Endothelial cell of umbilical vein (primary cell): Measurements from ENCODE around the gene NF1. TPM values are rescaled to one million over a fixed set of nuclear protein-coding genes. Genes with fewer than 3 reads are reported as not detected.

ENCODE experiments used
- BruUV-seq: library from RNA; stranded (reverse); fragments of 400-500 nt; replicated peaks from 2 replicates; lab custom pipeline; 2021; lab: Mats Ljungman, UMichigan
- CTCF ChIA-PET: fragments of 300-600, 350-600 bp; sonication (Branson Sonifier 250); formaldehyde crosslinking; loops from one replicate; lab custom pipeline; 2021; ENCODE audit warnings: antibody characterized with exemption, inconsistent platforms; lab: Charles Lee
- POLR2A ChIA-PET: fragments of 300-600, 350-600 bp; sonication (Branson Sonifier 250); formaldehyde crosslinking; loops from one replicate; lab custom pipeline; 2021; ENCODE audit warnings: antibody characterized with exemption, inconsistent platforms; lab: Charles Lee
- DNase-seq: peaks from one replicate; pipeline ENCODE4 v3.0.0-alpha.2; 2011; ENCODE audit warnings: low read depth, low spot score
- FAIRE-seq: peaks from 2 replicates; lab custom pipeline; 2011; peaks lifted over from hg19 to GRCh38; lab: Jason Lieb, UNC
- H2AFZ ChIP-seq: 2 replicates; pipeline ENCODE4 v1.6.0; 2012; ENCODE audit warnings: low read depth, low read length, control low read depth, inconsistent platforms
- H3K27ac ChIP-seq: 2 replicates; pipeline ENCODE4 v1.5.1; 2011; ENCODE audit warnings: low read depth, mild to moderate bottlenecking, control low read depth, low read length, moderate library complexity; ENCODE audit not compliant: insufficient read depth
- H3K27me3 ChIP-seq, 2 experiments: 2 replicates each; pipeline versions ENCODE4 v1.6.0 to v1.6.1; 2011; ENCODE audit warnings: low read length in 2 of 2, mixed read lengths in 1 of 2; ENCODE audit not compliant: control insufficient read depth in 2 of 2, insufficient read depth in 2 of 2
- H3K36me3 ChIP-seq, 2 experiments: 2 replicates in 1 of 2; 3 replicates in 1 of 2; pipeline ENCODE4 v1.5.1; 2011; ENCODE audit warnings: low read length in 2 of 2, mild to moderate bottlenecking in 1 of 2, moderate library complexity in 1 of 2; ENCODE audit not compliant: control insufficient read depth in 2 of 2, insufficient read depth in 2 of 2; ENCODE audit errors: extremely low read depth in 1 of 2
- H3K4me1 ChIP-seq: 3 replicates; pipeline ENCODE4 v1.5.1; 2011; ENCODE audit warnings: mild to moderate bottlenecking, low read length; ENCODE audit not compliant: control insufficient read depth, insufficient read depth; ENCODE audit errors: extremely low read depth
- H3K4me2 ChIP-seq: 2 replicates; pipeline ENCODE4 v1.6.1; 2011; ENCODE audit warnings: low read length, control low read depth, mixed read lengths; ENCODE audit not compliant: insufficient read depth
- H3K4me3 ChIP-seq, 3 experiments: fragments of 200-600 bp in 1 of 3; sonication (generic), shearing (Covaris generic) in 1 of 3; replicated peaks in 1 of 3; 2 replicates each; pipeline ENCODE4 v1.5.1; 2011 to 2016; ENCODE audit warnings: control low read depth in 3 of 3, low read length in 3 of 3, mild to moderate bottlenecking in 2 of 3, inconsistent platforms in 1 of 3, low read depth in 1 of 3, moderate library complexity in 1 of 3; ENCODE audit not compliant: insufficient read depth in 1 of 3
- H3K79me2 ChIP-seq: 2 replicates; pipeline ENCODE4 v1.6.0; 2012; ENCODE audit warnings: low read length, inconsistent platforms; ENCODE audit not compliant: control insufficient read depth, insufficient read depth
- H3K9ac ChIP-seq: replicated peaks from 2 replicates; pipeline ENCODE3; 2011; ENCODE audit warnings: low read length, control low read depth; ENCODE audit not compliant: insufficient read depth; ENCODE audit errors: extremely low read depth
- H3K9me1 ChIP-seq: replicated peaks from 3 replicates; pipeline ENCODE4 v1.6.0; 2011; ENCODE audit warnings: mild to moderate bottlenecking, low read length; ENCODE audit not compliant: control insufficient read depth, insufficient read depth; ENCODE audit errors: extremely low read depth
- H3K9me3 ChIP-seq: replicated peaks from 2 replicates; pipeline ENCODE4 v1.5.1; 2012; ENCODE audit warnings: low read length, inconsistent platforms; ENCODE audit not compliant: control insufficient read depth, insufficient read depth
- H4K20me1 ChIP-seq: replicated peaks from 2 replicates; pipeline ENCODE3; 2011; ENCODE audit warnings: mild to moderate bottlenecking, low read length; ENCODE audit not compliant: control insufficient read depth, insufficient read depth; ENCODE audit errors: extremely low read depth
- EZH2 ChIP-seq: IDR thresholded peaks from 2 replicates; pipeline ENCODE4 v1.6.1; 2012; ENCODE audit warnings: borderline replicate concordance, low read depth, mild to moderate bottlenecking, moderate library complexity, low read length, inconsistent platforms; ENCODE audit not compliant: severe bottlenecking
- FOS ChIP-seq: IDR thresholded peaks from 2 replicates; pipeline ENCODE4 v1.6.1; 2011; ENCODE audit warnings: mild to moderate bottlenecking, low read length, moderate library complexity, borderline replicate concordance; ENCODE audit not compliant: insufficient read depth
- GATA2 ChIP-seq: IDR thresholded peaks from 2 replicates; pipeline ENCODE4 v1.7.0; 2011; ENCODE audit warnings: low read depth, mild to moderate bottlenecking, moderate library complexity, mixed read lengths, low read length; ENCODE audit not compliant: insufficient read length, insufficient read depth
- JUN ChIP-seq: IDR thresholded peaks from 2 replicates; pipeline ENCODE4 v1.6.1; 2011; ENCODE audit warnings: borderline replicate concordance, low read depth; ENCODE audit not compliant: insufficient read length, insufficient read depth
- MYC ChIP-seq: IDR thresholded peaks from one replicate; pipeline ENCODE4 v1.6.1; 2011; ENCODE audit warnings: mild to moderate bottlenecking, low read depth, low read length
- POLR2A ChIP-seq: IDR thresholded peaks from 2 replicates; pipeline ENCODE4 v1.6.1; 2012; ENCODE audit warnings: low read depth, mild to moderate bottlenecking, control low read depth, low read length
- POLR2AphosphoS5 ChIP-seq: IDR thresholded peaks from 2 replicates; pipeline ENCODE4 v1.6.1; 2012; ENCODE audit warnings: low read depth, mild to moderate bottlenecking, control low read depth, low read length, moderate library complexity; ENCODE audit not compliant: insufficient read depth
- dilution Hi-C: fragments of 300-500 bp; cut with MboI; formaldehyde crosslinking; loops from one replicate; pipeline ENCODE4 v1.15.0; 2019; ENCODE audit warnings: low sequenced_read_pairs; ENCODE audit not compliant: extremely low pct_ligation_motif_present
- intact Hi-C: fragments of 100-400 bp; cut with micrococcal nuclease; formaldehyde crosslinking; loops from one replicate; pipeline ENCODE4 v1.10.0; 2022
- polyA plus RNA-seq, 4 experiments: library from polyadenylated mRNA; depleted of rRNA in 3 of 4; stranded (reverse) in 3 of 4; unstranded in 1 of 4; fragments of >200 nt; gene quantifications; 2 replicates each; pipeline versions ENCODE4 v1.2.1 to v1.2.3, GENCODE V29; 2011 to 2012; ENCODE audit warnings: missing spikeins in 1 of 4
- total RNA-seq: library from RNA; stranded (reverse); gene quantifications from 2 replicates; pipeline ENCODE4 v1.2.3, GENCODE V29; 2021
- TF ChIP-seq, protein P1 (sequence below), 2 donors: IDR thresholded peaks; 1 replicate in 1 of 2; 2 replicates in 1 of 2; pipeline ENCODE4 v1.5.1; 2011; ENCODE audit warnings: low read length in 2 of 2, mild to moderate bottlenecking in 2 of 2, moderate library complexity in 2 of 2, control low read depth in 1 of 2, inconsistent platforms in 1 of 2, low read depth in 1 of 2; ENCODE audit not compliant: insufficient read depth in 1 of 2; ENCODE audit errors: extremely low read depth in 1 of 2
- TF ChIP-seq, protein P2 (sequence below): IDR thresholded peaks from 2 replicates; pipeline ENCODE4 v1.6.1; 2011; ENCODE audit not compliant: insufficient read depth, insufficient read length

NF1 gene
- total and polyA plus RNA-seq, 2 donors (not counting 3 experiments of a cell fraction or from before 2014, with no cell fraction given) = 13.7 to 42.4 TPM

DNA sequence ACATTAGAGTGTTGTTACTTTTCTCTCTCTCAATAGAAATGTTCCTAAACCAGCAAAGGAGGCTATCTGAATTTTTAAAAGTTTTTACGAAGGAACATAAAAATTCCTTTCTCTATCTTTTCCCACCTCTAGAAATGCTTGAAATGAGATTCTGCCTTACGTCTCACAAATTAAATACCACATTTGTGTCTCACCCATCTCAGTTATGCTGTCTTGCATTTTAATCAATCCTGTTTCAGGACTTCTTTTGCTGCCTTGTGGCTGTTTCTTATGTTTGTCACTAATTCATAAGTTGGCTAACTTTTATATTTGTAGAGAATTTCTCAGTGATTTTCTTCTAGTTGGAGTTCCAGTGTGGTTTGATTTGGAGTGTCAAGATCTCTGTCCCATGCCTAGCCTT lies 198.8 kb downstream of the NF1 start:
- CTCF ChIA-PET = no interaction called here
- no peaks in the 10 kb centered on the region for H4K20me1 ChIP-seq
- no peaks in the 10 kb centered on the region for H3K9me1 ChIP-seq
- no peak for DNase-seq
- no peaks in the 10 kb centered on the region for H3K4me1 ChIP-seq
- no peak for FAIRE-seq
- no peak overlapping the region for H2AFZ ChIP-seq
- H3K79me2 ChIP-seq = no peaks in the 10 kb centered on the region
- no peaks in the 10 kb centered on the region for H3K9me3 ChIP-seq
- no peaks in the 10 kb centered on the region for H3K36me3 ChIP-seq
- H3K4me2 ChIP-seq = no peak overlapping the region
- TF ChIP-seq MYC (no peak), POLR2AphosphoS5 (no peak), POLR2A (no peak), JUN (no peak), EZH2 (no peak), FOS (no peak), GATA2 (no peak)
- TF ChIP-seq, protein P1, sequence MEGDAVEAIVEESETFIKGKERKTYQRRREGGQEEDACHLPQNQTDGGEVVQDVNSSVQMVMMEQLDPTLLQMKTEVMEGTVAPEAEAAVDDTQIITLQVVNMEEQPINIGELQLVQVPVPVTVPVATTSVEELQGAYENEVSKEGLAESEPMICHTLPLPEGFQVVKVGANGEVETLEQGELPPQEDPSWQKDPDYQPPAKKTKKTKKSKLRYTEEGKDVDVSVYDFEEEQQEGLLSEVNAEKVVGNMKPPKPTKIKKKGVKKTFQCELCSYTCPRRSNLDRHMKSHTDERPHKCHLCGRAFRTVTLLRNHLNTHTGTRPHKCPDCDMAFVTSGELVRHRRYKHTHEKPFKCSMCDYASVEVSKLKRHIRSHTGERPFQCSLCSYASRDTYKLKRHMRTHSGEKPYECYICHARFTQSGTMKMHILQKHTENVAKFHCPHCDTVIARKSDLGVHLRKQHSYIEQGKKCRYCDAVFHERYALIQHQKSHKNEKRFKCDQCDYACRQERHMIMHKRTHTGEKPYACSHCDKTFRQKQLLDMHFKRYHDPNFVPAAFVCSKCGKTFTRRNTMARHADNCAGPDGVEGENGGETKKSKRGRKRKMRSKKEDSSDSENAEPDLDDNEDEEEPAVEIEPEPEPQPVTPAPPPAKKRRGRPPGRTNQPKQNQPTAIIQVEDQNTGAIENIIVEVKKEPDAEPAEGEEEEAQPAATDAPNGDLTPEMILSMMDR (IDR thresholded peaks at IDR 0.05; ENCODE audit: extremely low read depth in 1 of 2, insufficient read depth in 1 of 2, low read depth in 1 of 2, low read length in 2 of 2) = no peak
- TF ChIP-seq, protein P2, sequence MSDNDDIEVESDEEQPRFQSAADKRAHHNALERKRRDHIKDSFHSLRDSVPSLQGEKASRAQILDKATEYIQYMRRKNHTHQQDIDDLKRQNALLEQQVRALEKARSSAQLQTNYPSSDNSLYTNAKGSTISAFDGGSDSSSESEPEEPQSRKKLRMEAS = no peak
- no peak overlapping the region for H3K27ac ChIP-seq
- H3K27me3 ChIP-seq = no peaks in the 10 kb centered on the region
- POLR2A ChIA-PET = no interaction called here
- intact Hi-C loops = no loop called here
- dilution Hi-C loops = no loop called here
- no TSS peak for BruUV-seq
- no peak overlapping the region for H3K4me3 ChIP-seq
- no peak overlapping the region for H3K9ac ChIP-seq
